AG08395 (cell line): ENCODE data around the gene ATP6V0C.

Source experiments
- DNase-seq: peaks from one replicate; pipeline ENCODE4 v3.0.0; 2012; ENCODE audit warnings: mixed read lengths, low spot score

The ATP6V0C gene

DNA sequence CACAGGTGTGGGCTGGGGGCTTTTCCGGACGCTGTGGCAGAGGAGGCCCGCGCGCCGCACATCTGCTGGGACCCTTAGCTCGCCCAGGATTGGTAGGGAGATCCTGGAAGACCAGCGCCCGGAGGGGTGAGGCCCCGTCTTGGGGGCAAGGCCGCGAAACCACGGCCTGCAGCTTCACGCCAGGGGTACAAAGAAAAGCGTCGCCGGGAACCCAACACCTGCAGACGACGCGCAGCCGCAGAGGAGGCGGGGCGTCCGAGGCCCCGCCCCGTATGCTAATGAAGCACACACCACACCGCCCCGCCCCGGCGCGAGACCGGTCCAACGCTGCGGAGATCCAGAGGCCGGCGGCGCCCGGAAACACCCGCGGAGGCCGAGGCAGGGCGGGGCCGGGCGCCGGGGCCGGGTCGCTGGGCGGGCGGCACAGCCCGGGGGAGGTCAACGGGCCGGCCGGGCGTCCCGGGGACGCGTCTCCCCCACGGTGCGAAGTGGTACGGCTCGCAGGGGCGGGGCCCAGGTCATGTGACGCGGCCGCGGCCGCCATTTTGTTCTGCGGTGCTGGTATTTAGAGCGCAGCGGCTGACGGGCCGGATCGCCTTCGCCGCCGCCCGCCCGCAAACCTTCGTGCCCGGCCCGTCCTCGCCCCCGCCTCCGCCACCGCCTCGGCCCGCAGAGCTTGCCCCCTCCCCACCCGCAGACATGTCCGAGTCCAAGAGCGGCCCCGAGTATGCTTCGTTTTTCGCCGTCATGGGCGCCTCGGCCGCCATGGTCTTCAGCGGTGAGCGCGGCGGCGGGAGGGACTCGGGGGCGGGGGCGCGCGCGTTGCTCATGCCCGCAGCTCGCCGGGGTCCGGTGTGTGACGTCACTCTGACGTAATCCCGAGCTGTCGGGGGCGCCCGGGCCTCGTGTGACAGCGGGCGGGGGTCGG is at the start of gene ATP6V0C:
ATP6V0C (plus strand) TSS at position 548 of the 928 bp plus-strand sequence; CDS start at position 700, 152 bp downstream.
- DNase-seq = peak; percentile 94

DNA sequence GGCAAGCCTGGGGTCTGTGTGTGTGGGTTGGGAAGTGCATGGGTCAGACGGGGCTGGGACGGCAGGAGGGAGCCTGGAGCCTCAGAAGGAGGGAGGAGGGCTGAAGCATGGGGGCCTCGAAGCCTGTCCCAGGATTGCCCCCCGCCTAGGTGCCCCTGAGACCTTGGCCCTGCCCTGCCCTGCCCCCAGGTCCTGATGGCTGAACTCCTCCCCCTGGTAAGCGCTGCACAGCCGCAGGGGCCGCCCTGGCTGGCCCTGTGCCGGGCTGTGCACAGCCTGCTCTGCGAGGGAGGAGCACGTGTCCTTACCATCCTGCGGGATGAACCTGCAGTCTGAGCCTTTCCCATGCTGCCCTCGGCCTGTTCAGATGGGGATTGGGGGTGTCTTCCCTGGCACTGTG is 49.4 kb upstream of the ATP6V0C start:
- DNase-seq = no peak

- DNase-seq = no peak
Observed at GRCh38 chr16:2465653-2466415, 47.9 kb upstream of the ATP6V0C start.

GRCh38 chr16:2466667-2467527 is 46.9 kb upstream of the ATP6V0C start:
- no peak for DNase-seq

GRCh38 chr16:2467528-2468232 is 46.1 kb upstream of the ATP6V0C start:
- DNase-seq = peak; percentile 92

DNA sequence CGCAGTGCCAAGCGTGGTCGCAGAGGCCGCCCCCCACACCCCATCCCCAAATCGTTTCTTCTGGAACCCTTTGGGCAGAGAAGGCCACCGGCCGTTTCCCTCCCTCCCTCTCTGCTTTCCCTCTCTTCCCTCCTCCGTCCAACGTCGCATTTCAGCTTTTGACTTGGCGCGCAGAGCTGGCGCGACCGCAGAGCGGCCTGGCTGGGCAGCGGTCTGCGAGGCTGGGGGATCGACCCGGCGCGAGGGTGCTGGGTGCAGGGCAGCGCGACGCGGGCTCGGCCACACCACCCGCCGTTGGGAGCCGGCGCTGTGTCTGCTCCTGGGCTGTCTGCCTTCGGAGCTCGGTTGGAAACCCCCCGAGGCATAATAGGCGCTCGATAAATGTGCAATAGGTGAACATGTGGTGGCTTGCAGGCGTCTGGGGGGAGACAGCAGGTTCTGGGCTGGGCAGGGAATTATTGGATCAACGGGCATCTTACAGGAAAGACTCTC is 45.5 kb upstream of the ATP6V0C start:
- DNase-seq = no peak

GRCh38 chr16:2468725-2469398 is 44.9 kb upstream of the ATP6V0C start:
- DNase-seq = no peak

GRCh38 chr16:2469399-2470233 is 44.1 kb upstream of the ATP6V0C start:
- no peak for DNase-seq

GRCh38 chr16:2470234-2470601 is 43.5 kb upstream of the ATP6V0C start:
- DNase-seq = no peak

DNA sequence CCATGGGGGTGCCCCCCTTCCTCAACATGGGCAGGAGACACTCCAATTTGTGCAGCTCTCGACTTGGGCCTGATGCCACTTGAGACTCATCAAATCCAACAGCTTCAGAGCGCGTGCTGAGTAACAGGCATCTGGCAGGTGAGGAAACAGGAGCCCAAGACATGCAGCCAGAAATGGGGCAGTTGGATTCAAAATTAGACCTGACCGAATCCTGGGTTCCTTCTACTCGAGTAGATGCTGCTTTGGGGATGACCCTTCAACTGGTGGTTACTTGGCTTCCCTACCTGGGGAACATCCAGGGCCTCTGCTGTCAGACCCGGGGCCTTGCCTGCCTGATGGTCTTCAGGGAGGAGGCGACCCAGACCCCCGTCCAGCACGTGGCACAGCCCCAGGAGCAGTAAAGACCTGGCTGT is 43.1 kb upstream of the ATP6V0C start:
- no peak for DNase-seq

- no peak for DNase-seq
Observed at GRCh38 chr16:2471016-2471652, 42.6 kb upstream of the ATP6V0C start, which contains the start of gene NTN3. TSS of gene NTN3 (plus strand) at chr16:2471297. CDS start at chr16:2471702, 405 bp downstream.

GRCh38 chr16:2471653-2472487 is 41.9 kb upstream of the ATP6V0C start:
- no peak for DNase-seq

- no peak for DNase-seq
Observed at GRCh38 chr16:2472488-2472864, 41.3 kb upstream of the ATP6V0C start.

- no peak for DNase-seq
Observed at GRCh38 chr16:2472885-2473445, 40.8 kb upstream of the ATP6V0C start.

- DNase-seq = no peak
Observed at GRCh38 chr16:2473446-2473926, 40.3 kb upstream of the ATP6V0C start.

- no peak for DNase-seq
Observed at GRCh38 chr16:2473999-2474876, 39.5 kb upstream of the ATP6V0C start.
